ENCODE data around the gene PARD3B.

GRCh38 chr2:204561771-204562170 is 16.5 kb downstream of the PARD3B start:
- TF ChIP-seq POLR2A (IDR thresholded peaks at IDR 0.05; ENCODE audit: low read length), result no peak
- no peak for TF ChIP-seq GATA1 (IDR thresholded peaks at IDR 0.05; ENCODE audit: low read depth, low read length)

Data from erythroblast (primary cell).